HG03460 (cell line): ENCODE data around the gene SLC25A5.
A peak's percentile ranks its signal among the peaks of the same experiment; 100 is the strongest.
"Not testable (repeated sequence)": the region's sequence is repeated elsewhere in the genome, so short reads cannot be mapped to it uniquely, and the experiment has no call there.

Experiments
- ATAC-seq: cut with Tn5 transposase; IDR thresholded peaks from one replicate; pipeline ENCODE4 v1.9.1; 2021; ENCODE audit not compliant: unreplicated experiment

Gene SLC25A5

GRCh38 chrX:119502727-119503483, 34.7 kb downstream of the SLC25A5 start:
- ATAC-seq: no peak

GRCh38 chrX:119503484-119503861, 35.2 kb downstream of the SLC25A5 start:
- no peak for ATAC-seq

GRCh38 chrX:119505145-119505544, 36.9 kb downstream of the SLC25A5 start:
- ATAC-seq: not testable (repeated sequence)

- ATAC-seq: no peak
These were observed 37.7 kb downstream of the SLC25A5 start for GRCh38 chrX:119505945-119506344.

- no peak for ATAC-seq
These were observed 39.0 kb downstream of the SLC25A5 start for GRCh38 chrX:119507206-119507605.

- ATAC-seq: no peak
These were observed 44.0 kb downstream of the SLC25A5 start for GRCh38 chrX:119512146-119512800.

- ATAC-seq: peak; percentile 77
These were observed 48.0 kb downstream of the SLC25A5 start for GRCh38 chrX:119516157-119516702.

- no peak for ATAC-seq
These were observed 50.1 kb downstream of the SLC25A5 start for GRCh38 chrX:119518371-119518770.
